NCI-H187 treated with DMSO at 0.1 percent for 48 hours (cell line): ENCODE results near the gene LRP1B.
"Not testable (repeated sequence)": the region's sequence is repeated elsewhere in the genome, so short reads cannot be mapped to it uniquely, and the experiment has no call there.

Experiments
- DNase-seq: peaks from one replicate; lab custom pipeline; 2025; lab: John Stamatoyannopoulos, UW

The LRP1B gene

GRCh38 chr2:142100970-142101369, 29.8 kb downstream of the LRP1B start:
- DNase-seq: no peak

- DNase-seq: no peak
Observed at GRCh38 chr2:142100139-142100873, 30.5 kb downstream of the LRP1B start.

- no peak for DNase-seq
Observed at GRCh38 chr2:142097711-142098110, 33.1 kb downstream of the LRP1B start.

- DNase-seq: no peak
Observed at GRCh38 chr2:142095647-142096046, 35.2 kb downstream of the LRP1B start.

GRCh38 chr2:142094233-142094632, 36.6 kb downstream of the LRP1B start:
- no peak for DNase-seq

- no peak for DNase-seq
Observed at GRCh38 chr2:142088058-142088568, 42.7 kb downstream of the LRP1B start.

- not testable (repeated sequence) for DNase-seq
Observed at GRCh38 chr2:142087585-142087984, 43.2 kb downstream of the LRP1B start.

GRCh38 chr2:142082368-142082767, 48.4 kb downstream of the LRP1B start:
- DNase-seq: no peak

GRCh38 chr2:142076317-142076716, 54.5 kb downstream of the LRP1B start:
- no peak for DNase-seq

GRCh38 chr2:142075826-142076225, 55.0 kb downstream of the LRP1B start:
- DNase-seq: no peak

- no peak for DNase-seq
Observed at GRCh38 chr2:142069251-142069888, 61.4 kb downstream of the LRP1B start.

GRCh38 chr2:142065700-142066099, 65.1 kb downstream of the LRP1B start:
- no peak for DNase-seq

GRCh38 chr2:142065156-142065555, 65.7 kb downstream of the LRP1B start:
- DNase-seq: no peak

GRCh38 chr2:142061733-142062132, 69.1 kb downstream of the LRP1B start:
- no peak for DNase-seq

GRCh38 chr2:142058149-142058548, 72.7 kb downstream of the LRP1B start:
- no peak for DNase-seq

GRCh38 chr2:142056784-142057183, 74.0 kb downstream of the LRP1B start:
- DNase-seq: no peak

- DNase-seq: no peak
Observed at GRCh38 chr2:142052220-142052863, 78.5 kb downstream of the LRP1B start.

- DNase-seq: no peak
Observed at GRCh38 chr2:142048581-142048980, 82.2 kb downstream of the LRP1B start.

- no peak for DNase-seq
Observed at GRCh38 chr2:142045641-142046040, 85.2 kb downstream of the LRP1B start.

- DNase-seq: no peak
Observed at GRCh38 chr2:142044197-142044596, 86.6 kb downstream of the LRP1B start.

GRCh38 chr2:142042536-142043199, 88.1 kb downstream of the LRP1B start:
- DNase-seq: no peak

GRCh38 chr2:142041996-142042395, 88.8 kb downstream of the LRP1B start:
- DNase-seq: no peak
